ENCODE data around the gene HGF.

HGF gene

DNA sequence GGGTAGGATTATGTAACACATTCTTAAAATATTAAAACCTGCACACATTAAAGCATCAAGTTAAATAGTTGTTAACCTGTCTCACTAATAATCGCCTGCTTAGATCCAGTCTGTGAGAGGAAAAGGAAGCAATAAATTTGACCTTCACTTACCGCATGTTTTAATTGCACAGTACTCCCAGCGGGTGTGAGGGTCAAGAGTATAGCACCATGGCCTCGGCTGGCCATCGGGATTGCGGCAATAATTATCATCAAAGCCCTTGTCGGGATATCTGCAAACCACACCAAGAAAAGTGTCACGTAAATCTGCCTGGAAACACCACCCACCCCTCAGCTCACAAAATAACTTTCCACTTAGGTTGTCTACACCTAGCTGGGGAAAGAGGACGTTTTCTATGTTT is 26.6 kb downstream of the HGF start:
- TF ChIP-seq NFIC (IDR thresholded peaks at IDR 0.05) (no peak), CREB1 (IDR thresholded peaks at IDR 0.05; ENCODE audit: low read depth) (no peak), TEAD4 (IDR thresholded peaks at IDR 0.05) (no peak), TCF12 (IDR thresholded peaks at IDR 0.05; ENCODE audit: low read depth) (no peak), EGR1 (IDR thresholded peaks at IDR 0.05) (no peak), ZBTB7A (IDR thresholded peaks at IDR 0.05; ENCODE audit: low read depth) (no peak), RAD21 (IDR thresholded peaks at IDR 0.05; ENCODE audit: low read depth) (no peak), EP300 (IDR thresholded peaks at IDR 0.05; ENCODE audit: borderline replicate concordance) (no peak), TAF1 (IDR thresholded peaks at IDR 0.05; ENCODE audit: low read depth) (no peak), YY1 (IDR thresholded peaks at IDR 0.05; ENCODE audit: low read depth) (no peak), FOXM1 (IDR thresholded peaks at IDR 0.05; ENCODE audit: borderline replicate concordance, low read depth) (no peak), CEBPB (IDR thresholded peaks at IDR 0.05) (no peak), MAX (IDR thresholded peaks at IDR 0.05) (no peak)
- TF ChIP-seq, protein P1, sequence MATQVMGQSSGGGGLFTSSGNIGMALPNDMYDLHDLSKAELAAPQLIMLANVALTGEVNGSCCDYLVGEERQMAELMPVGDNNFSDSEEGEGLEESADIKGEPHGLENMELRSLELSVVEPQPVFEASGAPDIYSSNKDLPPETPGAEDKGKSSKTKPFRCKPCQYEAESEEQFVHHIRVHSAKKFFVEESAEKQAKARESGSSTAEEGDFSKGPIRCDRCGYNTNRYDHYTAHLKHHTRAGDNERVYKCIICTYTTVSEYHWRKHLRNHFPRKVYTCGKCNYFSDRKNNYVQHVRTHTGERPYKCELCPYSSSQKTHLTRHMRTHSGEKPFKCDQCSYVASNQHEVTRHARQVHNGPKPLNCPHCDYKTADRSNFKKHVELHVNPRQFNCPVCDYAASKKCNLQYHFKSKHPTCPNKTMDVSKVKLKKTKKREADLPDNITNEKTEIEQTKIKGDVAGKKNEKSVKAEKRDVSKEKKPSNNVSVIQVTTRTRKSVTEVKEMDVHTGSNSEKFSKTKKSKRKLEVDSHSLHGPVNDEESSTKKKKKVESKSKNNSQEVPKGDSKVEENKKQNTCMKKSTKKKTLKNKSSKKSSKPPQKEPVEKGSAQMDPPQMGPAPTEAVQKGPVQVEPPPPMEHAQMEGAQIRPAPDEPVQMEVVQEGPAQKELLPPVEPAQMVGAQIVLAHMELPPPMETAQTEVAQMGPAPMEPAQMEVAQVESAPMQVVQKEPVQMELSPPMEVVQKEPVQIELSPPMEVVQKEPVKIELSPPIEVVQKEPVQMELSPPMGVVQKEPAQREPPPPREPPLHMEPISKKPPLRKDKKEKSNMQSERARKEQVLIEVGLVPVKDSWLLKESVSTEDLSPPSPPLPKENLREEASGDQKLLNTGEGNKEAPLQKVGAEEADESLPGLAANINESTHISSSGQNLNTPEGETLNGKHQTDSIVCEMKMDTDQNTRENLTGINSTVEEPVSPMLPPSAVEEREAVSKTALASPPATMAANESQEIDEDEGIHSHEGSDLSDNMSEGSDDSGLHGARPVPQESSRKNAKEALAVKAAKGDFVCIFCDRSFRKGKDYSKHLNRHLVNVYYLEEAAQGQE (IDR thresholded peaks at IDR 0.05; ENCODE audit: low read depth): no peak
- TF ChIP-seq, protein P2, sequence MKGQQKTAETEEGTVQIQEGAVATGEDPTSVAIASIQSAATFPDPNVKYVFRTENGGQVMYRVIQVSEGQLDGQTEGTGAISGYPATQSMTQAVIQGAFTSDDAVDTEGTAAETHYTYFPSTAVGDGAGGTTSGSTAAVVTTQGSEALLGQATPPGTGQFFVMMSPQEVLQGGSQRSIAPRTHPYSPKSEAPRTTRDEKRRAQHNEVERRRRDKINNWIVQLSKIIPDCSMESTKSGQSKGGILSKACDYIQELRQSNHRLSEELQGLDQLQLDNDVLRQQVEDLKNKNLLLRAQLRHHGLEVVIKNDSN (IDR thresholded peaks at IDR 0.05): no peak

DNA sequence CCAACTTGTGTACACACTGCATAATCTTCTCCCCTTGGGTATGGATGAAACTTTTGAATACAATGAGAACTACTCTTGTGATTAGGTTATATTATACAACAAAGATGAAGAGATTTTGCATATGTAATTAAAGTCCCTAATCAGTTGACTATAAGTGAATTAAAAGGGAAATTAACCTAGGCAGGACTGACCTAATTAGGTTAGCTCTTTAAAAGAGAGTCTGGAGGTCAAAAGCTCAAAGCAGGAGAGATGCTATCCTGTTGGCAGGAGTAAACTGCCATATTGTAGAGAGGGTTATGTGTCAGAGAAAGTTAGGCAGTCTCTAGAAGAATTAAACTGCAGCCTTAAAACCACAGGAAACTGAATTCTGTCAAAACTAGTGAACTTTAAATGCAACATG is 29.4 kb downstream of the HGF start:
- no peak for TF ChIP-seq TAF1 (IDR thresholded peaks at IDR 0.05; ENCODE audit: low read depth)
- no peak for TF ChIP-seq RAD21 (IDR thresholded peaks at IDR 0.05; ENCODE audit: low read depth)
- no peak for TF ChIP-seq EP300 (IDR thresholded peaks at IDR 0.05; ENCODE audit: borderline replicate concordance)
- TF ChIP-seq CREB1 (IDR thresholded peaks at IDR 0.05; ENCODE audit: low read depth): no peak
- TF ChIP-seq YY1 (IDR thresholded peaks at IDR 0.05; ENCODE audit: low read depth): no peak
- TF ChIP-seq EGR1 (IDR thresholded peaks at IDR 0.05): no peak
- TF ChIP-seq NFIC (IDR thresholded peaks at IDR 0.05): no peak
- no peak for TF ChIP-seq FOXM1 (IDR thresholded peaks at IDR 0.05; ENCODE audit: borderline replicate concordance, low read depth)

- no peak for TF ChIP-seq TEAD4 (IDR thresholded peaks at IDR 0.05)
- no peak for TF ChIP-seq EP300 (IDR thresholded peaks at IDR 0.05; ENCODE audit: borderline replicate concordance)
- TF ChIP-seq TCF12 (IDR thresholded peaks at IDR 0.05; ENCODE audit: low read depth): no peak
- TF ChIP-seq, protein P1 (IDR thresholded peaks at IDR 0.05; ENCODE audit: low read depth): no peak
These were observed 33.8 kb downstream of the HGF start for GRCh38 chr7:81736091-81736490.

- TF ChIP-seq TCF12 (IDR thresholded peaks at IDR 0.05; ENCODE audit: low read depth) (no peak), NFIC (IDR thresholded peaks at IDR 0.05) (no peak)
These were observed 44.1 kb downstream of the HGF start for GRCh38 chr7:81725812-81726127.

GRCh38 chr7:81725003-81725811 is 44.6 kb downstream of the HGF start:
- TF ChIP-seq NFIC (IDR thresholded peaks at IDR 0.05) (no peak), TCF12 (IDR thresholded peaks at IDR 0.05; ENCODE audit: low read depth) (no peak), MAX (IDR thresholded peaks at IDR 0.05) (no peak), FOXM1 (IDR thresholded peaks at IDR 0.05; ENCODE audit: borderline replicate concordance, low read depth) (no peak), TAF1 (IDR thresholded peaks at IDR 0.05; ENCODE audit: low read depth) (no peak)

DNA sequence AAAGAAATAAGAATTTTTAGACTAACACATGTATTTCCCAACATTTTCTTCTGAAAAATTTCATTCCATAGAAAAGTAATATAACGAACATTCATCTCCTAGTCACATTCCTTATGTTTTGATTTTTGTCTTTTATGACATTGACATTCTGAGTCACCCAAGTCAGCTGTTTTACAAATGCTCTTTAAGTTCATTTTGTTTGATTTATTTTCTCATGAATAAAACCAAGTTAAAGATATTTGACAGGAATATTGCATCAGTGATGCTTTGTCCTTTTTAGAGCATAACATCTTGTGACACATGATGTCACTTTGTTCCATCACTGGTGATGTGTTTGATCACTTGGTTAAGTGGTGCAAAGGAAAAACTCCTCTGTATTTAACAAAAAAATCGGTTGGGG is 48.4 kb downstream of the HGF start:
- TF ChIP-seq YY1 (IDR thresholded peaks at IDR 0.05; ENCODE audit: low read depth): no peak
- TF ChIP-seq MAX (IDR thresholded peaks at IDR 0.05): no peak
- no peak for TF ChIP-seq CREB1 (IDR thresholded peaks at IDR 0.05; ENCODE audit: low read depth)
- no peak for TF ChIP-seq EP300 (IDR thresholded peaks at IDR 0.05; ENCODE audit: borderline replicate concordance)
- TF ChIP-seq FOXM1 (IDR thresholded peaks at IDR 0.05; ENCODE audit: borderline replicate concordance, low read depth): no peak
- TF ChIP-seq, protein P2 (IDR thresholded peaks at IDR 0.05): no peak
- TF ChIP-seq, protein P1 (IDR thresholded peaks at IDR 0.05; ENCODE audit: low read depth): no peak
- TF ChIP-seq TCF12 (IDR thresholded peaks at IDR 0.05; ENCODE audit: low read depth): no peak
- no peak for TF ChIP-seq RAD21 (IDR thresholded peaks at IDR 0.05; ENCODE audit: low read depth)
- TF ChIP-seq NFIC (IDR thresholded peaks at IDR 0.05): no peak
- TF ChIP-seq TAF1 (IDR thresholded peaks at IDR 0.05; ENCODE audit: low read depth): no peak
- TF ChIP-seq CEBPB (IDR thresholded peaks at IDR 0.05): no peak
- no peak for TF ChIP-seq TEAD4 (IDR thresholded peaks at IDR 0.05)
- no peak for TF ChIP-seq ZBTB7A (IDR thresholded peaks at IDR 0.05; ENCODE audit: low read depth)
- TF ChIP-seq EGR1 (IDR thresholded peaks at IDR 0.05): no peak
